ENCODE results near the gene DRAXIN.

DRAXIN gene

GRCh38 chr1:11720033-11720376 lies 28.5 kb downstream of the DRAXIN start:
- no peak for DNase-seq
- TF ChIP-seq POLR2A (IDR thresholded peaks at IDR 0.05; ENCODE audit: low read length), result no peak
- TF ChIP-seq GATA1 (IDR thresholded peaks at IDR 0.05; ENCODE audit: low read depth, low read length), result no peak

GRCh38 chr1:11720525-11720924 lies 29.0 kb downstream of the DRAXIN start:
- TF ChIP-seq POLR2A (IDR thresholded peaks at IDR 0.05; ENCODE audit: low read length) (no peak), GATA1 (IDR thresholded peaks at IDR 0.05; ENCODE audit: low read depth, low read length) (no peak)
- DNase-seq, result no peak

GRCh38 chr1:11721311-11721710 lies 29.8 kb downstream of the DRAXIN start:
- no peak for TF ChIP-seq GATA1 (IDR thresholded peaks at IDR 0.05; ENCODE audit: low read depth, low read length)
- no peak for TF ChIP-seq POLR2A (IDR thresholded peaks at IDR 0.05; ENCODE audit: low read length)
- DNase-seq, result no peak

GRCh38 chr1:11722538-11722937 lies 31.0 kb downstream of the DRAXIN start:
- TF ChIP-seq POLR2A (IDR thresholded peaks at IDR 0.05; ENCODE audit: low read length), result no peak
- TF ChIP-seq GATA1 (IDR thresholded peaks at IDR 0.05; ENCODE audit: low read depth, low read length), result no peak
- no peak for DNase-seq

GRCh38 chr1:11725616-11726015 lies 34.1 kb downstream of the DRAXIN start:
- DNase-seq, result no peak
- no peak for TF ChIP-seq POLR2A (IDR thresholded peaks at IDR 0.05; ENCODE audit: low read length)
- no peak for TF ChIP-seq GATA1 (IDR thresholded peaks at IDR 0.05; ENCODE audit: low read depth, low read length)

- TF ChIP-seq GATA1 (IDR thresholded peaks at IDR 0.05; ENCODE audit: low read depth, low read length) (no peak), POLR2A (IDR thresholded peaks at IDR 0.05; ENCODE audit: low read length) (no peak)
- DNase-seq, result no peak
Measured at GRCh38 chr1:11727119-11727518, 35.6 kb downstream of the DRAXIN start.

GRCh38 chr1:11728126-11728806 lies 36.8 kb downstream of the DRAXIN start:
- no peak for DNase-seq

GRCh38 chr1:11729155-11729497 lies 37.6 kb downstream of the DRAXIN start:
- no peak for TF ChIP-seq POLR2A (IDR thresholded peaks at IDR 0.05; ENCODE audit: low read length)
- TF ChIP-seq GATA1 (IDR thresholded peaks at IDR 0.05; ENCODE audit: low read depth, low read length), result no peak
- DNase-seq, result no peak

More at GRCh38 chr1:11728126-11728806, 36.8 kb downstream of the DRAXIN start:
- TF ChIP-seq GATA1 (IDR thresholded peaks at IDR 0.05; ENCODE audit: low read depth, low read length), result no peak
- TF ChIP-seq POLR2A (IDR thresholded peaks at IDR 0.05; ENCODE audit: low read length), result no peak

- no peak for TF ChIP-seq POLR2A (IDR thresholded peaks at IDR 0.05; ENCODE audit: low read length)
- no peak for TF ChIP-seq GATA1 (IDR thresholded peaks at IDR 0.05; ENCODE audit: low read depth, low read length)
- no peak for DNase-seq
Measured at GRCh38 chr1:11729498-11730428, 38.3 kb downstream of the DRAXIN start.

GRCh38 chr1:11730429-11730891 lies 39.0 kb downstream of the DRAXIN start:
- no peak for DNase-seq
- TF ChIP-seq GATA1 (IDR thresholded peaks at IDR 0.05; ENCODE audit: low read depth, low read length), result no peak
- no peak for TF ChIP-seq POLR2A (IDR thresholded peaks at IDR 0.05; ENCODE audit: low read length)

- TF ChIP-seq POLR2A (IDR thresholded peaks at IDR 0.05; ENCODE audit: low read length) (no peak), GATA1 (IDR thresholded peaks at IDR 0.05; ENCODE audit: low read depth, low read length) (no peak)
- DNase-seq, result peak in 1 of 2 experiments; percentile 29
Measured at GRCh38 chr1:11731691-11732283, 40.3 kb downstream of the DRAXIN start.

GRCh38 chr1:11733306-11733705 lies 41.8 kb downstream of the DRAXIN start:
- TF ChIP-seq POLR2A (IDR thresholded peaks at IDR 0.05; ENCODE audit: low read length) (no peak), GATA1 (IDR thresholded peaks at IDR 0.05; ENCODE audit: low read depth, low read length) (no peak)

GRCh38 chr1:11735531-11735853 lies 44.0 kb downstream of the DRAXIN start:
- no peak for TF ChIP-seq GATA1 (IDR thresholded peaks at IDR 0.05; ENCODE audit: low read depth, low read length)
- TF ChIP-seq POLR2A (IDR thresholded peaks at IDR 0.05; ENCODE audit: low read length), result no peak
- DNase-seq, result no peak

More at GRCh38 chr1:11733306-11733705, 41.8 kb downstream of the DRAXIN start:
- DNase-seq, result no peak

All from erythroblast (primary cell).